ENCODE results near the gene CDH22.
A peak's percentile ranks its signal among the peaks of the same experiment; 100 is the strongest.

CDH22 gene

GRCh38 chr20:46327557-46327956 lies 19.3 kb upstream of the CDH22 start:
- FAIRE-seq (no peak), DNase-seq (ENCODE audit: insufficient read length, low spot score) (no peak)
- no peak for TF ChIP-seq CTCF (IDR thresholded peaks at IDR 0.05; ENCODE audit: insufficient read depth, missing control alignments)

GRCh38 chr20:46325789-46326188 lies 17.5 kb upstream of the CDH22 start:
- DNase-seq (ENCODE audit: insufficient read length, low spot score) (no peak), FAIRE-seq (no peak)
- TF ChIP-seq CTCF (IDR thresholded peaks at IDR 0.05; ENCODE audit: insufficient read depth, missing control alignments): no peak

GRCh38 chr20:46324960-46325703 lies 16.8 kb upstream of the CDH22 start:
- DNase-seq (ENCODE audit: insufficient read length, low spot score): no peak
- TF ChIP-seq CTCF (IDR thresholded peaks at IDR 0.05; ENCODE audit: insufficient read depth, missing control alignments): peak; percentile 53
- FAIRE-seq: no peak

- FAIRE-seq: no peak
- no peak for DNase-seq (ENCODE audit: insufficient read length, low spot score)
- no peak for TF ChIP-seq CTCF (IDR thresholded peaks at IDR 0.05; ENCODE audit: insufficient read depth, missing control alignments)
Measured at GRCh38 chr20:46324379-46324778, 16.1 kb upstream of the CDH22 start.

GRCh38 chr20:46323557-46323956 lies 15.3 kb upstream of the CDH22 start:
- DNase-seq (ENCODE audit: insufficient read length, low spot score) (no peak), FAIRE-seq (no peak)
- TF ChIP-seq CTCF (IDR thresholded peaks at IDR 0.05; ENCODE audit: insufficient read depth, missing control alignments): no peak

GRCh38 chr20:46322641-46323040 lies 14.3 kb upstream of the CDH22 start:
- TF ChIP-seq CTCF (IDR thresholded peaks at IDR 0.05; ENCODE audit: insufficient read depth, missing control alignments): no peak
- DNase-seq (ENCODE audit: insufficient read length, low spot score) (no peak), FAIRE-seq (no peak)

- no peak for TF ChIP-seq CTCF (IDR thresholded peaks at IDR 0.05; ENCODE audit: insufficient read depth, missing control alignments)
- FAIRE-seq: no peak
- DNase-seq (ENCODE audit: insufficient read length, low spot score): no peak
Measured at GRCh38 chr20:46317685-46318177, 9.4 kb upstream of the CDH22 start.
